PC-9 (cell line): ENCODE data around the gene SEPTIN11.

Experiments
- CTCF ChIP-seq: fragments of 200-600 bp; sonication (generic); conservative IDR thresholded peaks from 2 replicates; pipeline ENCODE4 v1.6.1; 2017; ENCODE audit warnings: mixed run types, antibody characterized with exemption, mild to moderate bottlenecking, moderate library complexity
- EZH2 ChIP-seq: fragments of 200-600 bp; sonication (generic); IDR thresholded peaks from 2 replicates; pipeline ENCODE4 v1.8.0; 2017; ENCODE audit warnings: antibody characterized with exemption, low read depth

GRCh38 chr4:76950052-76950955, 752 bp downstream of the SEPTIN11 start:
- TF ChIP-seq CTCF (no peak), EZH2 (no peak)
